H9 (cell line): Measurements from ENCODE around the gene CYP4V2. TPM values are rescaled to one million over a fixed set of nuclear protein-coding genes. Genes with fewer than 3 reads are reported as not detected.

Experiments
- DNase-seq: peaks from one replicate; pipeline ENCODE4 v3.0.0-alpha.2; 2017
- H2AFZ ChIP-seq: one replicate; pipeline ENCODE4 v1.6.1; 2013; ENCODE audit warnings: mild to moderate bottlenecking, low read length, control low read depth, moderate library complexity
- H2AK5ac ChIP-seq: 2 replicates; pipeline ENCODE4 v1.6.1; 2013; ENCODE audit warnings: low read length, control low read depth, mixed read lengths; ENCODE audit not compliant: insufficient read length
- H2BK120ac ChIP-seq: one replicate; pipeline ENCODE4 v1.6.1; 2013; ENCODE audit warnings: low read depth, mild to moderate bottlenecking, low read length, control low read depth, inconsistent platforms; ENCODE audit not compliant: poor library complexity, severe bottlenecking
- H2BK12ac ChIP-seq: 2 replicates; pipeline ENCODE4 v1.6.1; 2013; ENCODE audit warnings: low read length, control low read depth, mixed read lengths, low read depth; ENCODE audit not compliant: insufficient read length
- H2BK15ac ChIP-seq: 2 replicates; pipeline ENCODE4 v1.6.1; 2013; ENCODE audit warnings: low read depth, low read length, control low read depth
- H2BK20ac ChIP-seq: one replicate; pipeline ENCODE4 v1.6.1; 2013; ENCODE audit warnings: low read depth, mild to moderate bottlenecking, low read length, control low read depth, inconsistent platforms; ENCODE audit not compliant: poor library complexity, severe bottlenecking
- H2BK5ac ChIP-seq: 2 replicates; pipeline ENCODE4 v1.6.1; 2013; ENCODE audit warnings: low read length, control low read depth, mixed read lengths; ENCODE audit not compliant: insufficient read length
- H3K14ac ChIP-seq: 2 replicates; pipeline ENCODE4 v1.6.1; 2013; ENCODE audit warnings: low read length, control low read depth; ENCODE audit not compliant: insufficient read depth
- H3K18ac ChIP-seq: 2 replicates; pipeline ENCODE4 v1.6.1; 2013; ENCODE audit warnings: low read depth, mild to moderate bottlenecking, mixed read lengths, low read length, control low read depth; ENCODE audit not compliant: insufficient read length
- H3K23ac ChIP-seq: 2 replicates; pipeline ENCODE4 v1.6.1; 2013; ENCODE audit warnings: low read length, control low read depth, mixed read lengths, low read depth; ENCODE audit not compliant: insufficient read length
- H3K23me2 ChIP-seq: 2 replicates; pipeline ENCODE4 v1.6.1; 2013; ENCODE audit warnings: low read depth, mild to moderate bottlenecking, mixed read lengths, low read length, control low read depth; ENCODE audit not compliant: insufficient read length, poor library complexity, severe bottlenecking
- H3K27ac ChIP-seq: 2 replicates; pipeline ENCODE4 v1.5.1; 2013; ENCODE audit warnings: low read length, control low read depth, mixed read lengths, low read depth; ENCODE audit not compliant: insufficient read length
- H3K27me3 ChIP-seq: 2 replicates; pipeline ENCODE4 v1.6.1; 2013; ENCODE audit warnings: low read length, control low read depth, inconsistent platforms; ENCODE audit not compliant: insufficient read depth
- H3K4ac ChIP-seq: 2 replicates; pipeline ENCODE4 v1.6.1; 2013; ENCODE audit warnings: low read depth, mild to moderate bottlenecking, control low read depth, inconsistent platforms, low read length, moderate library complexity
- H3K4me1 ChIP-seq: 2 replicates; pipeline ENCODE4 v1.6.1; 2013; ENCODE audit warnings: low read length, control low read depth, inconsistent platforms; ENCODE audit not compliant: insufficient read depth
- H3K4me2 ChIP-seq: 2 replicates; pipeline ENCODE4 v1.6.1; 2013; ENCODE audit warnings: low read length, control low read depth, mixed read lengths; ENCODE audit not compliant: insufficient read length, insufficient read depth
- H3K56ac ChIP-seq: 2 replicates; pipeline ENCODE4 v1.6.1; 2013; ENCODE audit warnings: low read depth, mild to moderate bottlenecking, mixed read lengths, low read length, control low read depth; ENCODE audit not compliant: insufficient read length
- H3K79me1 ChIP-seq: 2 replicates; pipeline ENCODE4 v1.6.1; 2013; ENCODE audit warnings: low read depth, mild to moderate bottlenecking, moderate library complexity, low read length, control low read depth, inconsistent platforms; ENCODE audit not compliant: insufficient read depth, poor library complexity, severe bottlenecking
- H3K79me2 ChIP-seq: 2 replicates; pipeline ENCODE4 v1.6.1; 2013; ENCODE audit warnings: low read length, control low read depth, inconsistent platforms; ENCODE audit not compliant: insufficient read depth
- H3K9ac ChIP-seq: 2 replicates; pipeline ENCODE4 v1.6.1; 2013; ENCODE audit warnings: low read length, control low read depth, mixed read lengths; ENCODE audit not compliant: insufficient read length; ENCODE audit errors: extremely low read depth
- H3K9me3 ChIP-seq: one replicate; pipeline ENCODE4 v1.6.1; 2013; ENCODE audit warnings: low read depth, low read length, inconsistent platforms; ENCODE audit not compliant: control insufficient read depth
- H3T11ph ChIP-seq: one replicate; pipeline ENCODE4 v1.6.1; 2013; ENCODE audit warnings: mild to moderate bottlenecking, low read length, control low read depth, inconsistent platforms
- H4K20me1 ChIP-seq: one replicate; pipeline ENCODE4 v1.6.1; 2013; ENCODE audit not compliant: control insufficient read depth, insufficient read length, insufficient read depth
- H4K5ac ChIP-seq: 2 replicates; pipeline ENCODE4 v1.6.1; 2013; ENCODE audit warnings: low read depth, mild to moderate bottlenecking, mixed read lengths, low read length, control low read depth; ENCODE audit not compliant: insufficient read length
- H4K8ac ChIP-seq: replicated peaks from 2 replicates; pipeline ENCODE4 v1.6.1; 2013; ENCODE audit warnings: low read length, control low read depth, mixed read lengths, low read depth; ENCODE audit not compliant: insufficient read length
- H4K91ac ChIP-seq: 2 replicates; pipeline ENCODE4 v1.6.1; 2013; ENCODE audit warnings: low read depth, mild to moderate bottlenecking, moderate library complexity, mixed read lengths, low read length, control low read depth; ENCODE audit not compliant: insufficient read length
- H3K27ac Mint-ChIP-seq, 3 experiments: 2 replicates in 2 of 3; 3 replicates in 1 of 3; pipeline ENCODE4 v1.8.0; 2020 to 2021; ENCODE audit warnings: mixed read lengths in 3 of 3, mild to moderate bottlenecking in 1 of 3, moderate library complexity in 1 of 3
- H3K27me3 Mint-ChIP-seq: 2 replicates; pipeline ENCODE4 v1.8.0; 2021; ENCODE audit warnings: low read depth, mild to moderate bottlenecking, moderate library complexity, mixed read lengths
- H3K36me3 Mint-ChIP-seq, 3 experiments: 2 replicates in 2 of 3; 3 replicates in 1 of 3; pipeline ENCODE4 v1.8.0; 2020 to 2021; ENCODE audit warnings: low read depth in 3 of 3, mixed read lengths in 3 of 3; ENCODE audit not compliant: insufficient read depth in 1 of 3
- H3K4me1 Mint-ChIP-seq, 2 experiments: 2 replicates each; pipeline ENCODE4 v1.8.0; 2020; ENCODE audit warnings: mixed read lengths in 2 of 2
- H3K4me3 Mint-ChIP-seq, 2 experiments: 2 replicates in 1 of 2; 3 replicates in 1 of 2; pipeline ENCODE4 v1.8.0; 2020 to 2021; ENCODE audit warnings: mild to moderate bottlenecking in 2 of 2, mixed read lengths in 2 of 2, moderate library complexity in 1 of 2
- H3K9me3 Mint-ChIP-seq, 2 experiments: 2 replicates in 1 of 2; 3 replicates in 1 of 2; pipeline ENCODE4 v1.8.0; 2020; ENCODE audit warnings: mild to moderate bottlenecking in 2 of 2, mixed read lengths in 2 of 2, moderate library complexity in 1 of 2
- CTCF ChIP-seq: fragments of 200-600 bp; sonication (generic); conservative IDR thresholded peaks from 3 replicates; pipeline ENCODE4 v1.8.0; 2021; ENCODE audit warnings: antibody characterized with exemption, mild to moderate bottlenecking
- WGBS: extraction: QIAGEN DNeasy Blood & Tissue Kit; methylation state at CpG from one replicate; pipeline ENCODE4 v1.1.7; 2013; ENCODE audit warnings: missing lambda C conversion rate, low lambda C conversion rate, mixed read lengths; ENCODE audit not compliant: insufficient read length; ENCODE audit errors: extremely low coverage; 5-methylcytosine and 5-hydroxymethylcytosine counted together
- total RNA-seq: library from RNA; stranded (reverse); gene quantifications from 2 replicates; pipeline ENCODE4 v1.2.1, GENCODE V29; 2021

CYP4V2 gene
- total RNA-seq, 1 experiment from 2014 or later = 1.0 TPM

- H2AFZ ChIP-seq = no peak overlapping the region
- H3K79me1 ChIP-seq = no peaks in the 10 kb centered on the region
- peaks cover 23 to 25% of the 10 kb centered on the region in 2 experiments for H3K4me1 Mint-ChIP-seq
- H2BK120ac ChIP-seq = no peak overlapping the region
- H3K27me3 Mint-ChIP-seq = no peaks in the 10 kb centered on the region
- no peak overlapping the region for H2BK12ac ChIP-seq
- H3T11ph ChIP-seq = no peak overlapping the region
- H3K27ac ChIP-seq = no peak overlapping the region
- no peaks in the 10 kb centered on the region for H3K23me2 ChIP-seq
- H4K8ac ChIP-seq = no peak overlapping the region
- no peak overlapping the region for H4K5ac ChIP-seq
- H3K18ac ChIP-seq = no peak overlapping the region
- H3K14ac ChIP-seq = no peak overlapping the region
- no peaks in the 10 kb centered on the region for H3K27me3 ChIP-seq
- H3K4ac ChIP-seq = no peak overlapping the region
- H3K79me2 ChIP-seq = no peaks in the 10 kb centered on the region
- H3K27ac Mint-ChIP-seq = no peak overlapping the region; a peak in 2 of 7 replicates
- DNase-seq = no peak
- WGBS = no CpG with 5 or more reads among the region's 9 CpGs
- peaks cover 0 to 18% (median 0%) of the 10 kb centered on the region in 3 experiments; a peak in 3 of 7 replicates for H3K36me3 Mint-ChIP-seq
- no peak overlapping the region for H3K56ac ChIP-seq
- H2BK5ac ChIP-seq = no peak overlapping the region
- no peak overlapping the region for H4K91ac ChIP-seq
- no peak overlapping the region for H2BK20ac ChIP-seq
- no peak overlapping the region for H3K4me2 ChIP-seq
- H2AK5ac ChIP-seq = no peak overlapping the region
- no peaks in the 10 kb centered on the region for H3K4me1 ChIP-seq
- no peak overlapping the region for H3K4me3 Mint-ChIP-seq
- H4K20me1 ChIP-seq = no peaks in the 10 kb centered on the region
- no peak overlapping the region for H3K23ac ChIP-seq
- TF ChIP-seq CTCF = no peak
- H3K9me3 Mint-ChIP-seq = 0 out of 5 replicates have a peak, but pooled peaks cover 0 to 8% of the 10 kb centered on the region in 2 experiments
- no peak overlapping the region for H2BK15ac ChIP-seq
- H3K9ac ChIP-seq = no peak overlapping the region
- H3K9me3 ChIP-seq = no peaks in the 10 kb centered on the region
These were observed 22.6 kb upstream of the CYP4V2 start for GRCh38 chr4:186168750-186169149.
